Vagina (tissue), 2 donors: ENCODE measurements around the gene GDPD2.

Source experiments
- POLR2AphosphoS5 ChIP-seq, 2 donors: sonication (generic); formaldehyde crosslinking; IDR thresholded peaks; one replicate each; pipeline ENCODE4 v1.9.0; 2017; ENCODE audit warnings: antibody characterized with exemption in 2 of 2, mild to moderate bottlenecking in 2 of 2, low read depth in 1 of 2; ENCODE audit not compliant: insufficient read depth in 1 of 2
- TF ChIP-seq, protein P1 (sequence below), 3 experiments: fragments of 450-650 bp in 2 of 3; fragments of 200-600 bp in 1 of 3; sonication (generic) in 1 of 3; IDR thresholded peaks; one replicate each; pipeline ENCODE4 v1.5.1; 2017 to 2019; ENCODE audit warnings: antibody characterized with exemption in 3 of 3, mild to moderate bottlenecking in 2 of 3, moderate library complexity in 2 of 3

DNA sequence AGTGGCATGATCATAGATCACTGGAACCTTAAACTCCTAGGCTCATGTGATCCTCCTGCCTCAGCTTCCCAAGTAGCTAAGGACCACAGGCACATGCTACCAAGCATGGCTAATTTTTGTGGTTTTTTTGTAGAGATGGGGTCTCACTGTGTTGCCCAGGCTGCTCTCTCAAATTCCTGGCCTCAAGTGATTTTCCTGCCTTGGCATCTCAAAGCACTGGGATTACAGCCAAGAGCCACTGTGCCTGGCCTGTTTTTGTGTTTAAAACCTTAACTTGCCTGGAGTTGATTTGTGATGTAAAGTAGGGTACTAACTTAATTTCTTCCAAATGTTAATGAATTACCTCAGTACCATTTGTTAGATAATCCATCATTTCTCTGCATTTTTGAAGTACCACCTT lies 43.9 kb downstream of the GDPD2 start:
- TF ChIP-seq POLR2AphosphoS5 (IDR thresholded peaks at IDR 0.05; ENCODE audit: insufficient read depth in 1 of 2, low read depth in 1 of 2) = no peak
- TF ChIP-seq, protein P1, sequence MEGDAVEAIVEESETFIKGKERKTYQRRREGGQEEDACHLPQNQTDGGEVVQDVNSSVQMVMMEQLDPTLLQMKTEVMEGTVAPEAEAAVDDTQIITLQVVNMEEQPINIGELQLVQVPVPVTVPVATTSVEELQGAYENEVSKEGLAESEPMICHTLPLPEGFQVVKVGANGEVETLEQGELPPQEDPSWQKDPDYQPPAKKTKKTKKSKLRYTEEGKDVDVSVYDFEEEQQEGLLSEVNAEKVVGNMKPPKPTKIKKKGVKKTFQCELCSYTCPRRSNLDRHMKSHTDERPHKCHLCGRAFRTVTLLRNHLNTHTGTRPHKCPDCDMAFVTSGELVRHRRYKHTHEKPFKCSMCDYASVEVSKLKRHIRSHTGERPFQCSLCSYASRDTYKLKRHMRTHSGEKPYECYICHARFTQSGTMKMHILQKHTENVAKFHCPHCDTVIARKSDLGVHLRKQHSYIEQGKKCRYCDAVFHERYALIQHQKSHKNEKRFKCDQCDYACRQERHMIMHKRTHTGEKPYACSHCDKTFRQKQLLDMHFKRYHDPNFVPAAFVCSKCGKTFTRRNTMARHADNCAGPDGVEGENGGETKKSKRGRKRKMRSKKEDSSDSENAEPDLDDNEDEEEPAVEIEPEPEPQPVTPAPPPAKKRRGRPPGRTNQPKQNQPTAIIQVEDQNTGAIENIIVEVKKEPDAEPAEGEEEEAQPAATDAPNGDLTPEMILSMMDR (IDR thresholded peaks at IDR 0.05) = no peak
